HG02973 (cell line): ENCODE data around the gene CDYL2.
"Not testable (repeated sequence)": the region's sequence is repeated elsewhere in the genome, so short reads cannot be mapped to it uniquely, and the experiment has no call there.

Experiments used
- ATAC-seq: cut with Tn5 transposase; IDR thresholded peaks from one replicate; pipeline ENCODE4 v1.9.1; 2021; ENCODE audit warnings: moderate library complexity; ENCODE audit not compliant: unreplicated experiment

CDYL2 gene

DNA sequence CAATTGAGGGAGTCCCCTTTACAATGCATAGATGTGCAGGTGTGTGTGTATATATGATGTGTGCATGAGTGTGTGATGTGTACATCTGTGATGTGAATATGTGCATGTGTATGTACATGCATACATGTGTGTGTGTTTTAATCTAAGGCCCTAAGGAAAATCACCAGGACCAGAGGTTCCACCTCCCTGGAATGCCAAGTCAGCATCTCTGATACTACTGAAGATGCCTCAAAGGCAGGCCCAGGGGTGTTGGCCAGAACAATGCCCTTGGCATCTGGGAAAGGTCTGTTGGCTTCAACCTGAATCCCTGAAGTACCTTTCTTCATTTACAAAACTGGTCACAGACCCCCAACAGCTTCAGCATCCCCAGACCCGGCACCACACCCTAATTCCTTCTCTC is 129.5 kb downstream of the CDYL2 start:
- no peak for ATAC-seq

DNA sequence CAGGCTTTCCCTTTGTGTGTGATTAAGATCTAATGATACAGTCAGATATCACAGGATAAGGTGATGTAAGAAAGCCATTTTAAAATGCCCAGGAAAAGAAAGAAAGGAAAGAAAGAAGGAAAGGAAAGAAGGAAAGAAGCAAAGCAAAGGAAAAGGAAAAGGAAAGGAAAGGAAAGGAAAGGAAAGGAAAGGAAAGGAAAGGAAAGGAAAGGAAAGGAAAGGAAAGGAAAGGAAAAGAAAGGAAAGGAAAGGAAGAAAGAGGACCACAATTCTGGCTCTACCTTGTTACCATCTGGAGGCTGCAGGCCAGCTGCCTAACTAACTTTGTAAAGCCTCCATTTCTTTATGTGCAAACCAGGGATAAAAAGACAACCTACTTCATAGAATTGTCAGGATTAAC is 132.0 kb downstream of the CDYL2 start:
- ATAC-seq = no peak

DNA sequence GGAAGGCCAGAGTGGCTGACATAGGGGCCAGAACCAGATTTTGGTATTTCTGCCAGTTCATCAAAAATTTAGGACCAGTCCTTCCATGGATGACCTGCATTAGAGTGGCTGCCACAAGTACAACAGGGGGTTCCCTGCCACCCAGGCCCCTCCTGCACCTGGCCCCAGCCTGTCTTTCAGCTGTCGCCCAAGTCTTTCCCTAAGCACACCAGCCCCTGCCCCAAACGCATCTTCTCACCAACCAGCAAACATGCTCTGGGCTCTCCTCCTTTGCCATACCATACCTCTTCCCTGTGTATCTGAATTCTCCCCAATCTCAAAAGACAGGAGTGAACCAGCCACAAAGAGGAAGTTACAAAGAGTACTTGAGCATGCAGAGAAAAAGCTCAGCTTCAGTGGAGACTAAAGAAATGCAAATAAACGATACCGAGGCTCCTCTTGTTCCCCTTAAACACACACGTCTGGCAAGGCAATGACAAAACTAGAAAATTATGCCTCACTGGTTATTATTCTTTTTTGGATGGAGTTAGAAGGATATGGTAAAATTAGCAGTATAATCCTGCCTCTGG is 133.0 kb downstream of the CDYL2 start:
- ATAC-seq = no peak

DNA sequence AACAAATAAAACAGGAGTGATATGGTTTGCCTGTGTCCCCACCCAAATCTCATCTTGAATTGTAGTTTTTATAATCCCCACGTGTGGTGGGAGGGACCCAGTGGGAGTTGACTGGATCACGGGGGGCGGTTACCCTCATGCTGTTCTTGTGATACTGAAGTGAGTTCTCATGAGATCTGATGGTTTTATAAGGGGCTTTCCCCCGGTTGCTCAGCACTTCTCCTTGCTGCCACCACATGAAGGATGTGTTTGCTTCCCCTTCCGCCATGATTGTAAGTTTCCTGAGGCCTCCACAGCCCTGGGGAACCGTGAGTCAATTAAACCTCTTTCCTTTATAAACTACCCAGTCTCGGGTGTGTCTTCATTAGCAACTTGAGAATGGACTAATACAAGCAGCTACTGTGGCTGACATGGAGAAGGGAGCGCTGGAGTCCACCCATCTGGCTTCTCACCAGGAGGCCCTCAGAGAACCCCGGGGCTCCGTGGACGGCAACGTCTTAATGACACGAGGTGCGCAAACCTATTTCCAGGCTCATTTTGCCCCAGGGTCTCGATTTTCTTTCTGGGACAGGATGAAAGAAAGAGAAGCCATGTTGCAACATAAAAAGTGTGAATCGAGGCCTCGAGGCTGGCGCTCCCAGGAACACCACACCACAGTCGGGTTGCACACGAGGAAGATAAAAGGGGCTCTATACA is 134.1 kb downstream of the CDYL2 start:
- no peak for ATAC-seq

DNA sequence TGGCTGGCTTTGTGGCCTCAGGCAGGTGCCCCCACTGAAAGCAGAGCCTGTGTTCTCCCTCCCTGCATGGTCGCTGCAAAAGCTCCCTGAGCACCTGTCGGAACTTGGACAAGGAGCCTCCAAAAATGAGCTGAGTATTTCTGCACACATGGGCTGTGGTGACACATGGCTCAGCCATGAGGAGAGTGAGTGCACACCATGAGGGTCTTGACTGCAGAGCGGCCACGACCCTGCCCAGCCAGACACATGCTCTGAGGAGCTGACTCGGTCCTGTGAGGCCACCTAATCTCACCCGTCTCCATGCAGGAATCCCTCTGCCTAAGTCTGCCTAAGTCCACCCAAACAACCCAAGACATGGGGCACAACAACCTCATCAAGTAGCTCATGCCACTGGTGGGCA is 134.7 kb downstream of the CDYL2 start:
- no peak for ATAC-seq

DNA sequence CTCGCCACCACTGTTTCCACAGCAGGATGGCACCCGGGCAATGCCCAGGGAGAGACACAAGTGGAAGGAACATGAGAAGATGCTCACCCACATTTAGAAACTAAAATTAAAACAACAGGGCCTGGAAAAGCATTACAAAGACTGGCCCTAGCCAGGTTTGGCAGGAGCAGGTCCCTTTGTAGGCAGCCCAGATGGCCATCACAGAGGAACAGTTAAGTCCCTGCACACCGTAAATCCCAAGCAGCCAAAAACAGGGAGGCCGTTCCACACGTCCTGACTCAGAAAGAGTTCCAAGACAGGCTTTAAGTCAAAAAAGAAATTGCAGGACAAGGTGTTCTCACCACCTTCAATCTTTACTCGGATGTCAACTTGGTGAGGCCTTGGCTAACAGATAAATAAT is 136.5 kb downstream of the CDYL2 start:
- ATAC-seq = no peak

DNA sequence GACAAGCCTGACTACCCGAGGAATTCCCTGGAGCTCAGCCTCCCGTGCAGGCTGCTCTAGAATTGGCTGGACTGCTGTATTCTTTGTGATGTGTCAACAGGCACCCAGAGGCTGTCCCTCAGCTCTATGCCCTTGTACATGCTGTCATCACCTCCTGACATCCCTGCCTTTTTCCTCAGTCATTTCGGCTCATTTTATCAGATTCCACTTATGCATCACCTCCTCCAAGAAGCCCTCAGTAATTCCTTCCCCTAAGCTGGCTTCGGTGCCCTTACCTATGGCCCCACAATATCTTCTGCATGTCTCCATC is 137.2 kb downstream of the CDYL2 start:
- ATAC-seq = no peak

DNA sequence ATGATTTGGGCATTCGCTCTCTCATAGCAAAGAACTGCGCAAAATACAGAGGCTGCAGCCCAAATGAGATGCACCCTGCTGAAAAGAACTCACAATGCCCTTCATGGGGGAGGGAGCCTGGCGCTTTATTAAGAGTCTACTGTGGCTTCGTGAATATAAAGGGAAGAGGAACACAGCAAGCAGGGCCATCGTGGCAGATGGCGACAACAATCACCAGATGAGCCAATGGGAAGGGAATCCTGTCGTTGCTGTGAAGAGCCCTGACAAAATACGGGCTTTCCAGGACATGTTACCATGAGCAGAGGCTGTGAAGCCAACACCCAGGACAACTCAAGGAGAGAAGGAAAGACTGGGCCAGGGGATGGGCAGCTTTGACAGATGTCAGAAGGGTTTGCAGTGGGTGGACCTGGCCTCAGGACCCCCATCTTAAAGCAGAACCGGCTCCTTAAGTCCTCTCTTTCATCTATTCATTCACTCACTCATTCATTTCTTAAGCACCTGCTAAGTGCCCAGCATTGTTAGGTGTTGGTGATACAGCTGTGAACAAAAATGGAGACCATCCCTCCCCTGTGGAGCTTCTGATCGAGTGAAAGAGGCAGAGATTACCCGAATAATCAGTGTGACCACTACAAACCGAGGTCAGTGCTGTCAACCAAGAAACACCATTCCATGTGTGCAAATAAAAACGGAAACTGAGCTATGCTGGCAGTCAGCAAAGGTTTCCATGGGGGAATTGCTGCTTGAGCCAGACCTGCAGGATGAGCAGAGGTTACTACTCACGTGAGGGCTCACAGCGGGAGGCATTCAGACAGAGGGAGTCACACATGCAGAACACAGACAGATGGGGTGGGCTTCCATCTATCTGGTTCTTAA is 137.8 kb downstream of the CDYL2 start:
- no peak for ATAC-seq

DNA sequence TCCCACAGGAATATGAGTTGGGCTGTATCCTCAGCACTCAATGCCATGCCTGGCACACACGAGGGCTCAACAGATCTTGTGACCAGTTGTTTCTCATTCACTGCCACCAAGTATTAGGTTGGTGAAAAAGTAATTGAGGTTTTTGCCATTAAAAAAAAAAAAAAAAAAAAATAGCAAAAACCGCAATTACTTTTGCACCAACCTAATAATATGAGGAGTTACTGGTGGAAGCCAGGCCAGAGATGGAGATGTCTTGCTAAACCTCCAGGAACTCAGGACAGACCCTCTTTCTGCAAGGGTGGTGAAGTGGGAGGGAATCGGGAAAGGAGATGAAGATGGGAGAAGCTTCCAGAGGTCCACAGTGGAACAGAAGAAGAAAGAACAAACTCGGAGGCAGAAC is 139.0 kb downstream of the CDYL2 start:
- no peak for ATAC-seq

DNA sequence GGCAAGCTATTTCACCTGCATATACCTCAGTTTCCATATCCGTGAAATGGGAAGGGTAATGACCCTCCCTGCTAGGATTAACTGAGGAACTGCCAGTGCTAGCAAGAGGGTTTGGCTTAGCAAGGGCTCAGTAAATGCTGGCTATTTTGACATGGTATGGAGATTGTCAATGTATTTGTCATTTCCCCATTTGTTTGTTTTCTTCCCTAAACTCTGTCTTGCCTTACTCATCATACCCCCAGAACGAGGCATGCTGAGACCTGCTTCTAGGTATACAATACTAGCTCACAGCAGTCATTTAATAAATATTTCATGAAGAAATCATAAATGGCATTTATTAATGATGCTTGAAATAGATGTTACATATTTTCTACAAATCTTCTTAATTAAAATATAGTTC is 139.6 kb downstream of the CDYL2 start:
- ATAC-seq = no peak

DNA sequence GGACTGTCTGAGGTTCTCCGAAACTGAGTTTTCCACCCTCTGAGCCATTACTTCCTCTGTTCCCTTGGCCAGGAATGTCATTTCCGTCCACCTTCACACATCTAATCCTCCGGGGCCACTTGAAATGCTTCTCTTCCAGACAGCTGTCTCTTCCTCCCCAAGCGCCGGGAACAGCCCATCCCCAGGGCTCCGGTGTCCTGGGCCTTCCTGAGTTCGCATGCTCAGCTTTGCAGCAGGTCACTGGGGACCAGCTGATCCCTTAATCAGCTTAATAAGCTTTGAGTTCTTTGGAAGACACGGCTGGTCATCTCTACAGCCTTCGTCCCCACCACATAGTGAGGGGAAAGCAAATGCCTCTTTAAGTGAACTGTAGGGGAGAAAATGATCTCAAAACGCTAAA is 140.2 kb downstream of the CDYL2 start:
- ATAC-seq = no peak

DNA sequence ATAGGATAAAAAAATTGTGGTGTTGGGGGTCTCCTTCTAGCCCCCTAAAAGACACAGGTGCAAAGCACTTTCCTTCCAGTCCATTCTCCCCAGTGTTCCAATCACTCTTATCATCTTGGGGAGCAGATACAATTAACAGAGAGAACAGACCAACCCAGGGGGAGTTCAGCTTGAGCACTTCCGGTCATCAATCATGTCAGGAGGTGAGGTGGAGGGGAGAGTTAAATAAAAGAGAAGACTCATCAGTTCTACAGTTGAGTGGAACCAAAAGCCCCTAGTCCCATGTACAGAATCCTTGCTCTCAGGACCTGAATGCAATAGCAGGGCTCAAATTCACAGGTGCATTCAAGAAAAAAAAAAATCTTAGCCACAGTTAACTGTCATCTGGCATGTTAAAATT is 141.3 kb downstream of the CDYL2 start:
- ATAC-seq = no peak

DNA sequence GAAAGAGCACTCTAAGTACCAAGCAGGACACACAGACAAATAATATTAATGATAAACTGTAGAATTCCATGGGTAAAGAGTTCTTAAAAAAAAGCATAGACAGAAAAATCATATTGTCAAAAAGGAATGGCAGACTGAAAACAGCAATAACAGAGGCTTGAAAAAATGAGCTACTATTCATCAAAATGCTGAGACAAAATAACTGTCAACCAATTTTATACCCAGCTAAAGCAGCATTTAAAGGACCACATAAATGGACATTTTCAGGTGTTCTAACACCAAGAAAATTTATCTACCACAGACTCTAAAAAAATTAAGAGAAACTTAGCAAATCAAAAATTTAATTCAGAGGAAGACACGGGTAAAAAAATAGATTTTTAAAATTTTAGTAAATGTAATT is 144.5 kb downstream of the CDYL2 start:
- ATAC-seq = no peak

DNA sequence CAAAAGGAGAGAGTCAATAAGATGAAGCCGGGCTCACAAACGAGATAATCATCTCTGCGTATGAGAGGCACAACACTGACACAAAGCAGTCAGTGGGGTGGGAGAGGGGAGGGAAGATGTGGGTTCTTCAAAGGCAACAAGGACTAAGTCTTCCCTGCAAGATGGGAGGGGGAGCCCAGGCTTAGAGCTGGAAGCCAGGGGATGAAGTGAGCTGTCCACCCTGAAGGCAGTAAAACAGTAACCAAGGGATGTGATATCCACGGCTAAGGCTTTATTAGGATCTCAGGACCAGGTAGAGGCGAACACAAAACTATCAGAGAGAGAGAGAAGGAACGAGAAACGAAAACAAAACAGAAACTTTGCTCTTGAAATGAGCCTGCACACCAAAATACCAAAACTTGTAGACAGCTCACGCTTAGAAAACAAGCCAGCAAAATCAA is 147.7 kb downstream of the CDYL2 start:
- ATAC-seq = peak; percentile 97

DNA sequence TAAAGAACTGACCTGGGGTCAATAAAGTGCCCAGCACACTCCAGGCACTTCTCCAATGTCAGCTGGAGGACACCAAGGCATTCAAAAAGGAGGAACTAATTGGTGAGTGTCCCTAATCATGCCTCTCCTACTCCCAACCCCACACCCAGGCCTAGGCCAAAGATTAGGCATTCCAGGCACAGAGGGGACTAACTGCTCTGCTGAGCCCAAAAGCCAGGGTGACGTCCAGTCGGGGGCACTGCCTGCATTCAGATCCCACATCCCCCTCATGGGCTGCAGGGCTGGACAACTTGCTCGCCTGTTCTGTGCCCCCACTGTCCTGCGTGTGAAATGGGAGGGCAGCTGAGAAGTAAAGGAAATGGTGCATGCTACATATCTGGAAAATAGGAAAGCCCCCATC is 148.2 kb downstream of the CDYL2 start:
- ATAC-seq = no peak

DNA sequence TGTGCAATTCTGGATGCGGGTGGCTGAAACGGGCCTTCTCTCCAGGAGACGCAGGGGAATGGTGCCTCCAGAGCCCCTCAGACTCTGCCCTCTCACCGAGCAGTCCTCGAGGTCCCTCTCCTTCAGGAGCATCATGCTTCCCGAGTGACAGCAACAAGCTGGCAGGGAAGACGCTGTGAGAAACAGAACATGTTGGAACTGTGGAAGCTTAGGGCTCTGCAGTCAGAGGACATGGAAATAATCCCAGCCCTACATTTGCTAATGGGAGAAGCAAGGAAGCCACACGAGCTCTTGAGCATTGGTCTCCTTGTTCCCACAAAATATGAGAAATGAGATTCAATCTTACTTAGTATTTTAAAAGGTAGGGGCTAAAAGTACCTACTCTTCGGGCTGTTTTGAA is 148.6 kb downstream of the CDYL2 start:
- no peak for ATAC-seq

DNA sequence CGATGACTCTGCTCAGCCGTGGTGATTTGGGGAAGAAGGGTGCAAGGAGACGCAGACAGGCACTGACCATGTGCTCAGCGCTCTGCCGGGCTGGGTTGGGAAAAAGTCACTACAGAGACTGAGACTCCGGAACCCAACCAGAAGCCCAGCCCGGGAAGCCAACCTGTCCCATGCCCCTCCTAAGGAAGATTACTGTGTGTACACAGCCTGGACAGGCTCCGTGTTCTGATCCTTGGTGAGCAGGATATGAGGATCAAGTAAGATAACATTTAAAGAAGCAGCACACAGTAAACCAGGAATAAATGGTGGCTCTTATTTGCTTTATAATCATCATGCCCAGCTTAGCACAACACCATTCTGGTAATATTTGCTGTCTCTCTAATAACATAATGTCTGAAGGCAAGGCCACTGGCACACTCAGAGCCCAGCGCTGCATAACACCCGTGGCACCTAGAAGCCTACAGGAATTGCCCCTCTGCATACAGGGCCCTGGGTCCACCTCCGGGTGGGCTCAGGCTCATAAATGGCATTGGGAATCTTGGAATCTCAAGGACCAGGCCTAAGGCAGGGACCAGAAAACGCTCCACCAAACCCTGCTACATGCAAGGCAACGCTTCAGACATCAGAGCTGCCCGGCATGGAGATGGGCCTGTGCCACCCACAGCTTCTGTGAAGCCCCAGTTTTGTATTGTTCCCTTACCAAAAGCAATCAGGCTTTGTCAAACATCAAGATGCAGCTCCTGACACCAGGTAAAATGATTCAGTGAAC is 150.1 kb downstream of the CDYL2 start:
- ATAC-seq = no peak

DNA sequence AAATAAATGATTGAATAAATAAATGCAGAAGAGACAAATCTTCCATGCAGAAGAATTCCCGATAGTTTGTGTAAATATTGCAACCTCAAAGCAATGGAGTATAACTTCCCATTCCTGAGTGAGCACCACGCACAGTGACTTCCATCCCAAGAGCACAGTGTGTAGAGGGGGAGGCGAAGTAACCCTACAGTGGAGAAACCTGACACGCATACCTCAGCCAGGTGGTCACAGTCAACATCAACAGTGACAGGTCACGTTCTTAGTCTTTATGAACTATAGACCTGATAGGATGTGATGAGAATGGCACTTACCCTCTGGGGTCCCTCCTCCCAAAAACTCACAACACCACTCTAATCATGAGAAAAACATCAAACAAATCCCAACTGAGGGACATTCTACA is 152.0 kb downstream of the CDYL2 start:
- no peak for ATAC-seq

DNA sequence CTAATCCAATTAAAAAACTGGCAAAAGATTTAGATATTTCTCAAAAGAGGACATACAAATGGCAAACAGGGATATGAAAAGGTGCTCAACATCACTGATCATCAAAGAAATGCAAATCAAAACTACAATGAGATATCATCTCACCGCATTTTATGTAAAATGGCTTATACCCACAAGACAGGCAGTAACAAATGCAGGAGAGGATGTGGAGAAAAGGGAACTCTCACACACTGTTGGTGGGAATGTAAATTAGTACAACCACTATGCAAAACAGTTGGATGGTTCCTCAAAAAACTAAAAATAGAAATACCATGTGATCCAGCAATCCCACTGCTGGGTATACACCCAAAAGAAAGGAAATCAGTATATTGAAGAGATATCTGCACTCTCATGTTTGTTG is 154.1 kb downstream of the CDYL2 start:
- ATAC-seq = not testable (repeated sequence)

DNA sequence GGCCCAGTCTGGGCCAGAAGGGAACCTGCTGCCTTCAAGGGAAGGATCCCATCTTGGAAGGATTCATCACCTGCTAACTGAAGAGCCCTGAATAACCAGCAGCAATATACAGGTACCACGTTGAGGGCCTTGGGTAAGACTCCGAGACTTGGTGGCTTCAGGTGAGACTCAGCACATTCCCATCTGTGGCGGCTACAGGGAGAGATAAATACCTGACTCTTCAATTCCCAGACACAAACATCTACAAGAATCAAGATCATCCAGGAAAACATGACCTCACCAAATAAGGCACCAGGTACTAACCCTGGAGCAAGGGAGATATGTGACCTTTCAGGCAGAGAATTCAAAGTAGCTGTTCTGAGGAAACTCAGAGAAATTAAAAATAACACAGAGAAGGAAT is 164.1 kb downstream of the CDYL2 start:
- ATAC-seq = no peak

DNA sequence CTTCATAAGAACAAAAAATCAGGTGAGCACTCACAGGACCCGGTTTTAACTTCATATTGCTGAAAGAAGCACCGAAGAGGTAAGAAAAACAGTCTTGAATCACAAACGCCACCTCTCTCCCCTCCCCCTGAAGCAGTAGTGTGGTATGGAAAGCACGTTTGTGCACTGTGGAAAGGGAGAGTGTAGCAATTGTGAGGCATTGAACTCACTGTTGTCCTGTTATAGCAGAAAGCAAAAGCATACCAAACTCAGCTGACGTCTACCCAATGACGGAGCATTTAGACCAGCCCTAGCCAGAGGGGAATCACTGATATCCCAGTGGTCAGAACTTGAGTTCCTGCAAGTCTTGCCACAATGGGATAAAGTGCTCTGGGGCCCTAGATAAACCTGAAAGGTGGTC is 164.8 kb downstream of the CDYL2 start:
- no peak for ATAC-seq

DNA sequence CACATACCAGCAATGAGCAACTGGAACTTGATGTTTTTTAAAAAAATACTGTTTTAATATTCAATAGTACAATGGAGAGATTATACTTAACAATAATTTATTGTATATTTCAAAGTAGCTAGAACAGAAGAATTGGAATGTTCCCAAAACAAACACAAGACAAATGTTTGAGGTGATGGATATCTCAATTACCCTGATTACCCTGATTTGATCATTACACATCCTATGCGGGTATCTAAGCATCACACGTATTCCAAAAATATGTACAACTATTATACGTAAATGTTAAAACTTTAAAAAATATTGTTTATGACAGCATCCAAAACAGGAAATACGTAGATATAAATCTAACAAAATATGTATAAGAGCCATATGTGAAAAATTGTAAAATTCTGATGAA is 166.8 kb downstream of the CDYL2 start:
- no peak for ATAC-seq
